GM19395 (cell line): ENCODE results near the gene WDSUB1.

Source experiments
- ATAC-seq: cut with Tn5 transposase; IDR thresholded peaks from one replicate; pipeline ENCODE4 v1.9.1; 2021; ENCODE audit warnings: mild to moderate bottlenecking, moderate library complexity; ENCODE audit not compliant: unreplicated experiment

The WDSUB1 gene, protein sequence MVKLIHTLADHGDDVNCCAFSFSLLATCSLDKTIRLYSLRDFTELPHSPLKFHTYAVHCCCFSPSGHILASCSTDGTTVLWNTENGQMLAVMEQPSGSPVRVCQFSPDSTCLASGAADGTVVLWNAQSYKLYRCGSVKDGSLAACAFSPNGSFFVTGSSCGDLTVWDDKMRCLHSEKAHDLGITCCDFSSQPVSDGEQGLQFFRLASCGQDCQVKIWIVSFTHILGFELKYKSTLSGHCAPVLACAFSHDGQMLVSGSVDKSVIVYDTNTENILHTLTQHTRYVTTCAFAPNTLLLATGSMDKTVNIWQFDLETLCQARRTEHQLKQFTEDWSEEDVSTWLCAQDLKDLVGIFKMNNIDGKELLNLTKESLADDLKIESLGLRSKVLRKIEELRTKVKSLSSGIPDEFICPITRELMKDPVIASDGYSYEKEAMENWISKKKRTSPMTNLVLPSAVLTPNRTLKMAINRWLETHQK

DNA sequence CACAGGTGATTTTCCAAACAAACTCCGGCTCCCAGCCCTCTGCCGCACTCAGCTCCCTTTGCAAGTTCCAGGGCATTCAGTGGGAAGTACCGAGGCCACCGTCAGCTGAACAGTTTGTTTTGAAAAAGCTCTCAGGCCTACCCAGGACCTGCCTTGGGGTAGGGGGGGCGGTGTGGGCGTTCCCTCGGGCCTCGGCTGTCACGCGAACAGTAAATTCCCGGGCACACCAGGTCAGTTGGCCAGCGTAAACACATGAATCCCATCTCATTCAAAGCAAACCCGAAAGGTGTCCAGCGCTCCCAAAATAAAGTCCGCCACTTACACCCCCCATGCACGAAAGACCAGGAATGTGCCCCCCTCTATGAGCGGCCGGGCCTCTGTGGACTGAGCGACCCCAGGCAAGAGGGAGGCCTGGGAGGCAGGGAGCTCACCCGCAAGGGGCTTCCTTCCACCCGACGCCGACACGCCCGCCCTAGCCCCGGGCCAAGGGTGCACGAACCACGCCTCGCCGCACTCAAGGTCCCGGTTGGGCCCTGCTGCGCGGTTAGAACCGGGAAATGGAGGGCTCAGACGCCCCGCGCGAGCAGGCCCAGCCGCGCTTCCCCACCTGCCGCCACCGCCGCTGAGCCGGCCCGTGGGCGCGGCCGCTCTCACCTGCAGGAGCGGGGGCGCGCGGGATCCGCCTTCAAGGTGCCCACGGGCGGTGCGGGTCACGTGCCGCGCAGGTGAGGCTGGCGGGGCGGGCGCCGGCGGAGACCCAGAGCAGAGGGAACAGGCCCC lies at the start of gene WDSUB1:
Gene WDSUB1 (minus strand): TSS at position 775 of the 780 bp plus-strand sequence. CDS start 3,634 bp downstream, outside the sequence.
- peak; percentile 43 for ATAC-seq

DNA sequence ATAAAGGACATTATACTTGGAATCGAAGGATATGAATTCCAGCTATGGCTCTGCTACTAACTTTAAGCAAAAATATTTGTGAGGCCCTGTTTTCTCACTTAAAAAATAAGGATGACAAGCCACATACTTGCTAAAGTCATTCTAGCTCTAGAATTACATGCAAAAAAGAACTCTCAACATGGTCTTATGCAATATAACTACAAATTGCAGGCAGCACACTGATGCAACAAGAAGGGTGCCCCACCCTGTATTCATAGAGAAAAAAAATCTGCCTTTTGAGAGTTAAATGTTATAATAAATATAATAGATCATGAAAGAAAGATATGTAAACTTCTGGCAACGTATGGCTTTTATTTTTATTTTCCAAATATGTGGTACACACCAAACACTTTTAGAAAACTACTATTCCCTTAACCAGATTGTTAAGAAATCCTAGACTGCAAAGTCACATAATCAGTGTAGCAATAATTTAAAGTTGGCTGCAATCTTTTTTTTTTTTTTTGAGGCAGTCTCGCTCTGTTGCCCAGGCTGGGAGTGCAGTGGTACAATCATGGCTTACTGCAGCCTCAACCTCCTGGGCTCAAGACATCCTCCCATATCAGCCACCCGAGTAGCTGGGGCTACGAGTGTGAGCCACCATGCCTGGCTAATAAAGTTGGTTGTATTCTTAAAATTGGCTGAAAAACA lies 40.2 kb upstream of the WDSUB1 start:
- no peak for ATAC-seq

DNA sequence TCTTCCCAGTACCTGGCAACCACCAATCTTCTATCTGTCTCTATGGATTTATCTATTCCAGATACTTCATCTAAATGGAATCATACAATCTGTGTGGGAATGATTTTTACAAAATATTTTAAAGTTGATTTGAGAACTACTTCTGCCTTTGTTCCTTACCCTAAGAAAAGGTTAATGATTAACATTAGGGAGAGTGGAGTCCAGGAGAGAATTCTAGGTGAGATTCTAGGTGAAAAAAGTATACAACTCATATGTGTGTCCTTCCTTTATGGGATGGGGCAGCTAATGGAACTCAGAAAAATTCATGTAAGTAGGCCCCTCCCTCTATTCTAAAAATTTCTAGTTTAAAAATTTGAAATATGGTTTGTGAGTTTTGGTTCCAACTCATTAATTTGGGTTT lies 35.9 kb upstream of the WDSUB1 start:
- no peak for ATAC-seq

DNA sequence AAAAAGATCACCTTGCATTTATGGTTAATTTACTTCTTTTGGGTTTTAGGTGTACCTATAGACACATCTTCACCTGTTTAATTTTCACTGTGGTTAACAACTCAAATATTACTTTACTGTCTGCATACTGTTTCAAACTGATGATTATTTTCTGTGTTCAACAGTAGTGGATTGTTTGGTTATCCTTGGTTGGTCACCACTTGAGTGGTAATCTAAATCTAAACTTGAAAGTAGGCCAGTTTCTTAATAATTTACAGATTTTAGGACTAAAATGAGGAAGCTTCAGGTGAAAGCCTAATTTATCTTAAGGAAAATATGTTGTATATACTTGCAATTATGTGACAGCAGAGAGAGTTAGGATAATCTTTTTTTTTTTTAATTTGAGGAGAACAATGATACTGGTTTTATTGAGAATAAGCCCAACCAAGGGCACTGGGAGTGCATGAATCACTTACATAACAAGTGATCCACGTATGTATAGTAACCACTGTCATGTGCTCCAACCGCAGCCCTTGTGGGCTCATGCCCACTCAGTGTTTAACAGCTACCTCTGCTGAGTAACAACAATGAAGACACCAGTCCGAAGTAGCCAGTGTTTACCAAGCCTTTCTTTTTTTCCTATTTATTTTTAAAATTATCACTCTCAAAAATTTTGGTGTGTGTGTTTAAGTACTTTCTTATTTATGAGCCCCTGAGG lies 31.0 kb upstream of the WDSUB1 start:
- peak; percentile 69 for ATAC-seq

DNA sequence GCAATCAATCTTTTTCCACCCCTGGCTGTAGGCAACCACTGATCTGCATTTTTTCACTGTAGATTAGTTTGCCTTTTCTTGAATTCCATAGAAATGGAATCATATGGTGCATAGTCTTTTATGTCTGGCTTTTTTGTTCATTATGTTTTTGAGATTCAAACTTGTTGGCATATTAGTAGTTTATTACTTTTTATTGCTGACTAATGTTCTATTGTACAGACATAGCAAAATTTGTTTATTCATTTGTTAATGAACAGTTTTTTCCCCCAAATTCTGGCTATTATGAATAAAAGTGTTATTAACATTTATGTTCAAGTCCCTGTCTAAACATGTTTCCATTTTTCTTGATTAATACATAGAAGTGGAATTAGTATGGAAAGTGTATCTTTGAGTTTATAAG lies 21.4 kb upstream of the WDSUB1 start:
- no peak for ATAC-seq

DNA sequence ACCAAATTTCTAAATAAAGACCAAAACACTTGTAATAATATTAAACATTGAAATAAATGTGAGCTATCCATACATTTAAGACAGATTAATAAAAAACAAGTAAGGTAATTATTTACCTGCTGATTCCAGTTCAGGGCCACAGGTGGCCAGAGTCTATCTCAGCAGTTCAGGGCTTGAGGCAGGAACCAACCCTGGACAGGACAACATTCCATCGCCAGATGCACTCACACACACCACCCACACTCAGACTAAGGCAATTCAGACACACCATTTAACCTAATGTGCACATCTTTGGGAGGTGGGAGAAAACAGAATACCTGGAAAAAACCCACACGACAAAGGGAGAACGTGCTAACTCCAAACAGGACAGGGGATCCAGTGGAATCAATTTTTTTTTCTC lies 14.1 kb upstream of the WDSUB1 start:
- no peak for ATAC-seq

DNA sequence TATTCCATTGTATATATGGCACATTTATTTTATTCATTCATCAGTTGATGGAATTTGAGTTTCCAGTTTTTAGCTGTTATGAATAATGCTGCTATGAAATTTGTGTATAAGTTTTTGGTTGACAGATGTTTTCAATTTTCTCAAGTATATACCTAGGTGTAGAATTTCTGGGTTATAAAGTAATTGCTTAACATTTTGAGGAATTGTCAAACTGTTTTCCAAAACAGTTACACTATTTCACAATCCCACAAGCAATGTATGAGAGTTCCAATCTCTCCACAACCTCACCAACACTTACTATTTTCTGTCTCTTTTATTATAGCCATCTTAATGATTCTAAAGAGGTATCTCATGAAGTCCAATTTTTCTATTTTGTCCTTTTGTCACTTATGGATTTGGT lies 12.5 kb upstream of the WDSUB1 start:
- ATAC-seq: no peak

DNA sequence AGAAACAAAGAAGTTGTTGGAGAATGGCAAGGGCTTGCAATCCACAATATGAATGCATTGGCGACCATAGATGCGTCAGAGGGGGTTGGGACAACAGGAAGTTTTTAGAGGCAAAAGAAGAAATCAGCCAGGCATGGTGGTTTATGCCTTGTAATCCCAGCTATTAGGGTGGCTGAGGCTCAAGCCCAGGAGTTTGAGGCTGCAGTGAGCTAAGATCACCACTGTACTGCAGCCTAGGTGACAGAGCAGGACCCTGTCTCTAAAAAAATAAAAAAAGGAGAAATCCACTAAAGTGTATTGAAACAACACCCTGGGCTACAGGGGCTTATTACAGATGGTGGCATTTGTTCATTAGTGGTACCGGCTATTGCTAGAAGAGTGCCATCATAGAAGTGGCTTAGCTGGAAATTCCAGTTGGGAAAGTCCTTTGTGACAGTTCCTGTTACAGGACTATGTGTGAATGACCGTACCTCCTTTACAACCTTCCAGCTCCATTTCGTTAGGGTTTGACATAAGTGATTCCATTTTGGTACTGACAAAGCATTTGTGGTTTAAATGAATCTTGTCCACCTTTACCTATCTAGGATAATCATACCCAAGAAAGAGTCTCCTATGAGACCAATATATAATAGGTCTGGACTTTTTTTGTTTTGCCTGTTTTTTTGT lies 10.7 kb upstream of the WDSUB1 start:
- no peak for ATAC-seq

DNA sequence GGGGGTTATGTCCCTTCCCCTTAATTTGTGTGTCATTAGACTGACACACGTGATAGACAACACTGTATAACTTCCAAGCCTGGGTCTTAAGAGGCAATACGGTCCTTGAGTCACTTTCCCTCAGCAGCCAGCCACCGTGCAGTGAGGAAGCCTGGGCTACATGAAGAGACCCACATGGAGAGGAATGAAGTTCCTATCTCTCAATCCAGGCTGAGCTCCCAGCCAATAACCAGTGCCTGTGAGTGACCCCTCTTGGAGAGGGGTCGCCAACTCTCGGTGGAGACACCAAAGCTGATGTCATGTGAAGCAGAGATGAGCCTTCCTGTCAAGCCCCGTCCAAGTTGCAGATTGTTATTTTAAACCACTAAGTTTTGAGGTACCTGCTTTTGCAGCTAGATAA lies 5.7 kb upstream of the WDSUB1 start:
- ATAC-seq: no peak

DNA sequence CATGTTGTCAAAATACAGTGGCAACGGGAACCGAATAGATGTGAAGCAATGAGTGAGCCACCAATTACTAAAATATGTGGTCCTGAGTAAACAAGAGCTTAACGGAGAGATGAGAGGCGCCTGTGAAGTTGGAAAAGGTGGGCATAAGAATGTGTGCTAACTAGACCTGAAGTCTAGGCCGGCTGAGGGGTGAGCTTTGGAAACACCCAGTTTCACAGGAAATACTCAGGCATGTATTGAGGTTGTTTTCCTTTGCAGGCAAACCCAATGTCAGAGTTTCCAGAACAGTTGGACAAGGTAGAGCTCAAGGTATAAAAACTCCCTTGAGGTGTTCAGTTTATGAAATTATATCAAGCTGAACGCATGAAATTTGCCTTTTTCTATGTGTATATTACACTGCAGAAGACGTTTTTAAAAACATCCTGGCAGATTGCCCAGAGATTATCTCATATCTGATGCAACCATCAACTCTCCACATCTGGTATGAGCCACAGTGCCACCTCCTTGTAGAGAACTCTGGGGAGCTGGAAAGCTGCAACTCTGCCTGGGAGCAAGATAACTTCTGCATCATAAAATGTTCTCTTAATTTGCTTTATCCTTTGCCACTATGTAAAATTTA lies 3.9 kb upstream of the WDSUB1 start:
- no peak for ATAC-seq

DNA sequence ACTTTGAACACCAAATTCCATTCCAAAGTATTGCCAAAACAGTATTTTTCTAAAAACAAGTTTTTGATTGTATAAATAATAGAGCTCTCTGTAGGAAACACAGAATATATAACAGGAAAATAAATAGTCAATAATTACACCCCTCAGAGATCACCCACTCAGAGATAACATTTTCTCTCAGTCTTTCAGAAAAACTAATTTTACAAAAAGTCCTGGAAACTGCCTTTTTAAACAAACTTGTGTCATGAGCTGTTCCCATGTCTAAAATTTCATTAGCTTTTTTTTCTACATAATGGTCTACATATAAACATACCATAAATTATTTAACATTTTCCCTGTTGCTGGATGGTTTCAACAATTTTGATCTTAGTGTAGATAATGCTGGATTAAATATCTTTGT lies 1.2 kb upstream of the WDSUB1 start:
- ATAC-seq: no peak

DNA sequence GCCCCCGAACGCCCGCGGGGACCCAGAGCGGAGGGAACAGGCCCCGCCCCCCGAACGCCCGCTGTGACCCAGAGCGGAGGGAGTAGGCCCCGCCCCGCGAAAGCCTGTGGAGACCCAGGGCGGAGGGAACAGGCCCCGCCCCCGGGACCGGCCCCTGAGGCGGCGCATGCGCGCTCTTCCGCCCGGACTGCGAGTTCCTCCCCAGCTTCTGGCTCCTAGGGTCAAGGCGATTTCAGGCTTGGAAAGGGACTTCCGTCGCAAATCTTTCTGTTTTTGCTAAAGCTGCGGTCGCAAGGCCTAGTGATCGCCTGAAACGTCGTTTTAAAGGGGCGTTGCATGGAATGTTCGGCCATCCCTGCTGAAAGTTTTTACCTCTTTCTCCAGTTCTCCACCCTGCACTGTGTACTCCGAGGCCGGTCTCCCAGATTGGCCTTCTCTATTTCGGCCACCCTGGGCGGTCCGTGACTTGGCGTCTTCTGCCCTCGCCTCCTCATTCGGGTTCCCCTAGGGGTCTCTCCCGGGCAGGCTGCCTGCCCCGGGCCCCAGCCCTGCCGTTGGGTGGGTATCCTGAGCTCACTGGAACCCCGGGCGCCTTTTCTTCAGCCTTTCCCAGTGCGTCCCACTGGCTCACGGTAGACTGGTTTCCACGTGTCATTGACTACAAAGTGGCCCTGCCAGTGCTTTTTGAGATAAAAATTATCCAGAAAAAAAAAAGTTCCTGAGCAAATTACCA lies 372 bp upstream of the WDSUB1 start:
- peak; percentile 85 for ATAC-seq

DNA sequence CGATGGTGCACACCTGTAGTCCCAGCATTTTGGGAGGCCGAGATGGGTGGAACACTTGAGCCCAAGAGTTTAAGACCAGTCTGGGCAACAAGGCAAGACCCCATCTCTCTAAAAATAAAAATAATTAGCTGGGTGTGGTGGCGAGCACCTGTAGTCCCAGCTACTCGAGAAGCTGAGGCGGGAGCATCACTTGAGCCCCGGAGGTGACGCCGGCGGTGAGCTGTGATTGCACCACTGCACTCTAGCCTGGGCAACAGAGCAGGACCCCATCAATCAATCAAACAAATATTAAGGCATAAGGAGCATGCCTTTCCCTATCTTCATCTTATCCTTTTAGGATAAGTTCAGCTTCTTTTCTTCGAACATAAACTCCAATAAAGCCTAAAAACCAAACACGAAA lies 1.1 kb downstream of the WDSUB1 start:
- ATAC-seq: no peak

DNA sequence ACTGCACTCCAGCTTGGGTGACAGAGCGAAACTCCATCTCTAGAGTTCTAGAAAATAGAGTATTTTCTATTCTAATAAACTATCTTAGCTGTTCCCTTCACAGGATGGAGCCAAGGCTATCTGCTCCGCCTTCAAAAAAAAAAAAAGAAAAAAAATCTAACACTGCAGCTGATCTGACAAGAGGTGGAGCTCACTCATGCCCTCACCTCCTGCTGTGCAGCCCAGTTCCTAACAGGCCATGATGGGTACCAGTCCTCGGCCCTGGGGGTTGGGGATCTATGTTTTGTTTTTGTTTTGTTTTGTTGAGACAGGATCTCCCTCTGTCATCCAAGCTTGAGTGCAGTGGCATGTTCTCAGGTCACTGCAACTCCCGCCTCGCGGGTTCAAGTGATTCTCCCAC lies 3.0 kb downstream of the WDSUB1 start:
- ATAC-seq: no peak

DNA sequence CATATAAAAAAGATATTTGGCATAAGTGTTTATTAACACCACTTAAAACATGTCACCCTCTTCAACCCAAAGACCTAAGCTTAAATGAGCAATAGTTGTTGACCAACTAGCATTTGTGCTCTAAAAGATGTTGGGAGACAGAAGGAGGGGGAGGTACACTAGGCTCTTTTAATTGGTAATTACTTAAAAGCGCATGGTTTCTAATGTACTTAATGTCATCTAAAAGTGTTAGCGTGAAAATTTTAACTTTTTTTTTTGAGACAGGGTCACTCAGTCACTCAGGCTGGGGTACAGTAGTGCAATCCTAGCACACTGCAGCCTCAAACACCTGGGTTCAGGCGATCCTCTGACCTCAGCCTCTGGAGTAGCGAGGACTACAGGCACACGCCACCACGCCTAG lies 5.5 kb downstream of the WDSUB1 start:
- no peak for ATAC-seq

DNA sequence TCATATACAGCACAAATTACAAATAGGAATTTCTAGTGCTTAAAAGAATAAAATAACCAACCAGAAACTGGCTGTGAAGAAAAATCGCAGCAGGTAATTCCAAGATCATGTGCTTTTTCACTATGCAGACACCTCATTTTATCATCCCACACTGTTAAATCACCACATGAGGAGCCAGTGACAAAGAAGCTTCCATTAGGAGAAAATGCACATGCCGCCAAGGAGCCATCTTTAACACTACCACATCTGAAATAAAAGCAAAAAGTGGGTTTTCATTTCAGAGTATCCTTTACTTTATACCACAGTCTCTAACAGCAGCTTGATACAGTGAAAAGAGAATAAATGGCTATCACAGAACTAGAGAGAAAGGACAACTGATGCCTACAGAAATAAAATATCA lies 6.8 kb downstream of the WDSUB1 start:
- ATAC-seq: no peak

DNA sequence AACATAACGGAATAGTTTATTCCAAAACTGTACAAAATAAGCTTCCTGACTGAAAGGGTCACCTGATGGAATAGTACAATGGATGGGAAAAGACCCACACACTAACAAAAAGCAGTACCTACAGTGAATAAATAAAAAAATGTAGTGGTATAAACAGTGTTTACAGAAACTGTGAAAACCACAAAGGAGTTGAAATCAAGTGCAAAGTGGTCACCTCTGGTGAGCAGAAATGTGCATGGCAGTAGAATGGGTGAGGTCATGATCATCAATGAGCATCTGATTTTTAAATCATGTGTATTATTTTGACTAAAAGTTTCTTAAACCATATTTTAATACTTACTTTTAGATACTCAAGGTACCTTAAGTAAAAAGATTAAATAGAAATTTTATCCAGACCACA lies 11.4 kb downstream of the WDSUB1 start:
- peak; percentile 61 for ATAC-seq

DNA sequence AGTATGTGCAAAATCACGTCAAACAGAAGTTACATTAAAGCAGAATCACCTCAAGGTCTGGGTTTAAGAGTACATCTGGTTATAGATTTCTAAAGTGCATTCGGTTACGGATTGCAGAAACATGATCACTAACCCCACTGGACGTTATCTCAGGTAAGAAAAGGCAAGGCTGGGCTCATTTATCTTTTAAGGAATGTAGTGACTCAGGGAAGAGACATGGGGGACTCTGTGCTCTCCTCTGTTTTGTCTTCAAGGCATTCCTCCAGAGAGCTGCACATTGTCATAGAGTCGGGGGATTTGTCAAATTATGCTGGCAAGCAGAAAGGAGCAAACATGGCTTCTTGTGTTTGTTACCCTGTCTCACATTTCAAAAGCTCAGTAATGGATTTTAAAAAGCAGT lies 14.3 kb downstream of the WDSUB1 start:
- no peak for ATAC-seq

DNA sequence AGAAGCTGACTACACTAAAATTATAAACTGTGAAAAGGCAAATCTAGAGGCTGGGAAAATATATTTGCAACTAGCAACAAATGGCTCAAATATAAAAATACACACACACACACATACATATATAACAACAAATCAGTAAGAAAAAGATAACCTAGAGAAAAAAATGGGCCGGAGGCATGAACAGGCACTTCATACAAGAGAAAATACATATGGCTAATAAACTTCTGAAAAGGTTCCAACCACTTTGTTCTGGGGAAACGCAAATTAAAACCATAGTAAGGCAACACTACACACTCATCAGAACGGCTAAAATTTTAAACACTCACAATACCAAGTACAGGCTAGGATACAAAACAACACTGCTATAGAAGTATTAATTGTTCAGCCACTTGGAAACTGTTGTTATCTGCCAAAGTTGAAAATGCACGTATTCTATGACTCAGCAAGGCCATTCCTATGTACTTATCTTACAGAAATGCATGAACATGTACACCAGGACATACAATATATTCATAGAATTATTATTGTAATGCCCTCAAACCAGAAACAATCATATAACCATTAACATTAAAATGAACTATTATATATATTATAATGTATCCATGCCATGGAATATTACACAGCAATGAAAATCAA lies 15.6 kb downstream of the WDSUB1 start:
- no peak for ATAC-seq
